HG02943 (cell line): ENCODE measurements around the gene ZNF398.
"Not testable (repeated sequence)": the region's sequence is repeated elsewhere in the genome, so short reads cannot be mapped to it uniquely, and the experiment has no call there.

Source experiments
- ATAC-seq: cut with Tn5 transposase; IDR thresholded peaks from one replicate; pipeline ENCODE4 v1.9.1; 2021; ENCODE audit warnings: mild to moderate bottlenecking, low read depth, moderate library complexity; ENCODE audit not compliant: unreplicated experiment

Gene ZNF398

DNA sequence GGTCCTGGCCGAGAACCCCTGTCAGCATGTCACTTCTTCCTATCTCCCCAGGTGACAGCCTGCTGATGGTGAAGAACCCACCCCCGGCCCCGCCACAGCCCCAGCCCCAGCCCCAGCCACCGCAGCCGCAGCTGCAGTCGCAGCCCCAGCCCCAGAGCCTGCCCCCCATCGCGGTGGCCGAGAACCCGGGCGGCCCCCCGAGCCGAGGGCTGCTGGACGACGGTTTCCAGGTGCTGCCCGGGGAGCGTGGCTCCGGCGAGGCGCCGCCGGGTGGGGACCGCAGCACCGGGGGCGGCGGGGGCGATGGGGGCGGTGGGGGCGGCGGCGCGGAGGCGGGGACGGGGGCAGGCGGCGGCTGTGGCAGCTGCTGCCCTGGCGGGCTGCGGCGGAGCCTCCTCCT is 76.5 kb downstream of the ZNF398 start:
- no peak for ATAC-seq

DNA sequence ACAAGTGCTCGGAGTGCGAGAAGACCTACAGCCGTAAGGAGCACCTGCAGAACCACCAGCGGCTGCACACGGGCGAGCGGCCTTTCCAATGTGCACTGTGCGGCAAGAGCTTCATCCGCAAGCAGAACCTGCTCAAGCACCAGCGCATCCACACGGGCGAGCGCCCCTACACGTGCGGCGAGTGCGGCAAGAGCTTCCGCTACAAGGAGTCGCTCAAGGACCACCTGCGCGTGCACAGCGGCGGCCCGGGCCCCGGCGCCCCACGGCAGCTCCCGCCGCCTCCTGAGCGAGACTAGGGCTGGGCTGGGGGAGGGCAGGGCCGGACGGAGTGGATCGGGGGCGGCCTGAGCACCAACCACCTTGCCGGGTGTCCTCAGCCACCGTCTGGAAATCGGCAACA is 77.1 kb downstream of the ZNF398 start:
- no peak for ATAC-seq

GRCh38 chr7:149225106-149225505 is 77.9 kb downstream of the ZNF398 start:
- no peak for ATAC-seq

DNA sequence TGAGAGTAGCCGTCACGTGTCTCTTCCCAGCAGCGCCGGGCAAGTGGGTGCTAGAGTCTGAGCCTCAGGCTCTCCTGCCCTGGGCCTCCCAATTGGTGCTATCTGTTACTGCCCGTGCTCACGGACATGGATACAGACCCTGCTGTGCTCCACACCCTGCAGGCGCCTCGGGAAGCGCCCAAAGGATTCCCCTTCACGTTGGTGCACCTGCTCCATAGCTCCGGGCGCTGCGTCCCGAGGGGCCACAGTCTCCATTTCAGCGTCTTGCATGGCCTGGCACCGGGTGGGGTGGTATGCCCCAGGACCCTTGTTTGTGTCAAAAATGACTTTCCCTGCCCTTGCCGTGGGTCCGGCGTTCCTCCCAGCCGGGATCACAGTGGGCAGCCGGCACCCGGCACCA is 78.4 kb downstream of the ZNF398 start:
- no peak for ATAC-seq

DNA sequence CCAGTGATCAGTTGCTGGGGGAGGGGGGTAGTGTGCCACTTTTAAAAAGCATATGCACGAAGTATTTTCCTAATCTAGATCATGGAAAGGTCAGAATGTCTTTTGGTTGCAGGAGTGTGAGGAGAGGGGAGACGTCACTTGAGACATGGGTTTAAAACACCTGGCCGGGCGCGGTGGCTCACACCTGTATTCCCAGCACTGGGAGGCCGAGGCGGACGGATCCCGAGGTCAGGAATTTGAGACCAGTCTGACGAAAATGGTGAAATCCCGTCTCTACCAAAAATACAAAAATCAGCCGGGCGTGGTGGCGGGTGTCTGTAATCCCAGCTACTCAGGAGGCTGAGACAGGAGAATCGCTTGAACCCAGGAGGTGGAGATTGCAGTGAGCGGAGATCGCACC is 79.1 kb downstream of the ZNF398 start:
- ATAC-seq, result not testable (repeated sequence)

- ATAC-seq, result no peak
These were observed 79.7 kb downstream of the ZNF398 start for GRCh38 chr7:149226840-149227494.

- ATAC-seq, result no peak
These were observed 81.7 kb downstream of the ZNF398 start for GRCh38 chr7:149228831-149229471.

GRCh38 chr7:149229526-149229925 is 82.3 kb downstream of the ZNF398 start:
- no peak for ATAC-seq

DNA sequence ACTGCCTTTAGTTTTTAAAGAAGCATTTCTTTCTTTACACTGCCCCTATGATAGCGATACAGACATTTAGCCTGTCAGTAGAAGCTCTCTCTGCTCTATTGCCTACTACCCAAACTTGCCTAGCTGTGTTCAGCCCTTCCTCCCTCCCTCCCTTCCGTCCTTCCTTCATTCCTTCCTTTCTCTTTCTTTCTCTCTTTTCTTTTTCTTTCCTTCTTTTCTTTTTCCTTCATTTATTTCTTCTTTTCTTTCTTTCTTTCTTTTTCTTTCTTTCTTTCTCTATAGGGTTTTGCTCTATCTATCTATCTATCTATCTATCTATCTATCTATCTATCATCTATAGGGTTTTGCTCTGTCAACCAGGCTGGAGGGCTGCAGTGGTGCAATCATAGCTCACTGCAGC is 85.1 kb downstream of the ZNF398 start:
- no peak for ATAC-seq
